Activated CD4-positive, alpha-beta T cell treated with anti-CD3 and anti-CD28 coated beads for 4 hours (primary cell): Measurements from ENCODE around the gene ISM2.

Source experiments
- DNase-seq, 2 donors: peaks; one replicate each; pipeline ENCODE4 v3.0.0-alpha.2; 2020

The ISM2 gene

GRCh38 chr14:77459072-77459723, 39.4 kb downstream of the ISM2 start:
- peak; percentile 41 to 61 for DNase-seq

- peak in 1 of 2 donors; percentile 24 for DNase-seq
Measured at GRCh38 chr14:77458249-77458950, 40.2 kb downstream of the ISM2 start.

GRCh38 chr14:77457522-77458248, 40.9 kb downstream of the ISM2 start, which contains the start of the genes AHSA1 and VIPAS39:
Gene AHSA1 (plus strand): TSS chr14:77458093. CDS start chr14:77458190, 97 bp downstream.
Gene VIPAS39 (minus strand): TSS chr14:77457601. CDS start chr14:77454102, 3,499 bp downstream.
- peak; percentile 90 to 93 for DNase-seq

DNA sequence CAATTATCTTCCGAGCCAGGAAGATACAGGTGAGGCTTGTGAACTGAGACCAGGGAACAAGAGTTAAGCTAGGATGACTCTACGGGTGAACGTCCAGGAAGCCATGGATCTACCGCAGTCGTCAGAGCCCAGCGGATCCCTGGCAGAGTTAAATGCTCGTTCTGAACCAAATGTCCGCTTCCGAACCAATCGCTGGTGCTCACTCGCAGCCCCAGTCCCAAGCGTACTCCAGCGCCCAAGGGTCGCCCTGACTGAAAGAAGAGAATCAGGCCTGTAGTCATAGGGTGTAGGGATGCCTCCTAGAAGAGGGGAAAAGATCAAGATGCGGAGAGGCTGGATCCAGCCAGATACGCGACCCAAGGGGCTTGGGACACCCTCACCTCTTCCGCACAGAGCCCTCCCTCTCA, 41.5 kb downstream of the ISM2 start:
- no peak for DNase-seq

GRCh38 chr14:77455966-77456640, 42.5 kb downstream of the ISM2 start:
- no peak for DNase-seq

DNA sequence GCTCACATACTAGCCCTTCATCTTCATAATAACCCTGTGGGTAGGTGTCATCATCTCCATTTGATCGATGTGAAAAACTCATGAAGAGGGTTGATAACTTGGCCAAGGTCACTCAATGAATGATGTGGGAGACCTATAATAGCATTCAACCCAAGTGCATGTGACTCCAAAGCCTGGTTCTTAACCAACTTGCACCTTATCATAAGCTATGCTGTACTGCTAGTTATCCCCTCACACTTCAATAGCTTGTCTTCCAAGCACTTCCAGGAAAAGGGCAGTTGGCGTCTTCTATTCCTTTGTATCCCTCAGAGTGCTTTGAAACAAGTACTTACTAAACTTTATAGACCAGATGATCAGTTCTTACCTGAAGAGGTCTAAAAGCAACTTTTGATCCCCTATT, 56.4 kb downstream of the ISM2 start:
- no peak for DNase-seq

- DNase-seq: no peak
Measured at GRCh38 chr14:77439861-77440260, 58.8 kb downstream of the ISM2 start.

GRCh38 chr14:77438596-77438995, 60.0 kb downstream of the ISM2 start:
- DNase-seq: no peak

- DNase-seq: no peak
Measured at GRCh38 chr14:77436042-77436441, 62.6 kb downstream of the ISM2 start.

DNA sequence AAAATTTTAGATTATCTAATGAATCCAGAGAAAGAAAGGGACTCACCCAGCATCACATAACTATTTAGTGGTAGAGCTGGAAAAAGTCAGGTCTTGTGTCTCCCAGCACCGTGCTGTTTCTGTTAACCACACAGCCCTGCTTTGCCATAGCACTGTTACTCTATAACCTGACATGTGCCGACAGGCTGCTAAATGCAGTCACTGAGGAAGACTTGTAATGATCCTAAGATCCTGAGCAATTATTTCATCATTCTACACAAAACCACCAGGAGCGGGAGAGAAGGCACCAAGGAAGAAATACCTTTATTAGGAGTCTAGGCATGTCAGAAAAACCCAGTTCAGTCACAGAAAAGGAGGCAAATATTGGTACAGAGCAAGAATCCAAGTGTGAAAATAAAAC, 72.2 kb downstream of the ISM2 start:
- no peak for DNase-seq

DNA sequence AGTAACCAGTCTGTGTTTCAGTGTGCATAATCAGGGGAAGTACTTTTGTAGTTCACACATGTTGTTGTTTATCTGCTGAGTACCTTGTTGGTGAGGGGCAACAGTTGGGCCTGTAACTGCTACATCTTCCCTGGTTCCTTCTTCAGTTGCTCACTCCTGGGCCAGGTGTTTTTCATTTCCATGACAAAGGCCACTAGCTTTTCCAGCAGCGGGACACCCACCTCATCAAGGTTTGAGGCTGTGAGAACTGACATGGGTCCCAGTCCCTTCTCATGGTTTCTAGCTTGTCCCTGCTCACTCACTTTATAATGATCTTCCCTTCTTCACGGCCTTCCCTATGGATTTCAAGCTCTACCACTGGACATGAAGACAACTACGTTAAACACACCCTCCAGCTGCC, 73.8 kb downstream of the ISM2 start:
- DNase-seq: no peak
